GM19452 (cell line): ENCODE data around the gene FRAS1.

Source experiments
- ATAC-seq: cut with Tn5 transposase; IDR thresholded peaks from one replicate; pipeline ENCODE4 v1.9.1; 2021; ENCODE audit not compliant: unreplicated experiment

FRAS1 gene

GRCh38 chr4:78567500-78568060 lies 510.5 kb downstream of the FRAS1 start:
- ATAC-seq: no peak

GRCh38 chr4:78568640-78569305 lies 511.6 kb downstream of the FRAS1 start:
- ATAC-seq: peak; percentile 73

GRCh38 chr4:78569306-78569821 lies 512.2 kb downstream of the FRAS1 start:
- no peak for ATAC-seq

DNA sequence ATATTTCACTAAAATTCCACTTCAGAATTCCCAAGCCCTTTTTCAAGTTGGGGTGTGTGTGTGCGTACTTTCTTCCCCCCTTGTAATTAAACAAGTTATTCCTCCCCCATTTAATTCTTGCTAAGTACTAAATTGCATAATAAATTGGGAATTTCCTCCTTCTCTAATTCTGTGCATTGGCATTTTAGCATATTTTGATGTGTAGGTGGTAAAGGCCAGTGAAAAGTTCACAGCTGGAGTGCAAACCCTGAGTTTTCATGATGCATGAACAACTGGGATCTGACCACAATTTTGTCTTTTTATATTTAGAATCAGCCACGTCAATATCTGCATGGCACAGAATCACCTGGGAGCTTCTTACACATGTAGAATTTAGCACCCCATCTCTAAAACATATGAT lies 513.0 kb downstream of the FRAS1 start:
- no peak for ATAC-seq

- no peak for ATAC-seq
Measured at GRCh38 chr4:78571804-78572203, 514.7 kb downstream of the FRAS1 start.

DNA sequence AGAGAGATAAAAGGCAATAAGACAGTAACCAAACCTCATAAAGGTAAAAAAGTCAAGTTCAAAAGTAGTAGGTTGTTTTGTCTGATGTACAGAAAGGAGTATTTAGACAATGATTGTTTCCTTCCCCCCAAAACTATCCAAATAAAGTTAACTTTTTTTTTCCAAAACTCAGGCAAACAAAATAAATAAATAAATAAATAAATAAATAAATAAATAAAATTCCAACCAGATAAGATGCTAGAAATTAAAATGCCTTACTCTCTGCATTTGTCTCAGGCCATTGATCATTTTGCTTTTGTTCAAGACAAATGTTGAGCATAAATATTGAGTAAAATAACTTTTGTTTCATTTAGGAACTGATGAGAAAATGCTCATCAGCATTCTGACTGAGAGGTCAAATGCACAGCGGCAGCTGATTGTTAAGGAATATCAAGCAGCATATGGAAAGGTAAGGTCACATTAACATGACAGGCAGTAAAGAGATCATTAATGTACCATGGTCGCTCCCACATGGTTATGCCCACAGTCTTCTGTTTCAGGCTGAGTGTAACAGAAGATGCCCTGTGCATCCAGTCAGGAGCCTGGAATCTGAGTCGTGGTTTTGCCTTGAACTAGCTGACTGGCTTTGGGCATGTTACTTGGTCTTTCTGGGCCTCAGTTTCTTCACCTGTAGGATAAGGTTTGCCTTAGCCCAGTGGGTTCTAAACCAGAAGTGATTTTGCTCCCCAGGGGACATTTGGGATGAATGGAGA lies 521.7 kb downstream of the FRAS1 start:
- no peak for ATAC-seq

GRCh38 chr4:78581618-78582017 lies 524.5 kb downstream of the FRAS1 start:
- no peak for ATAC-seq

GRCh38 chr4:78584863-78585547 lies 527.9 kb downstream of the FRAS1 start:
- ATAC-seq: no peak

- no peak for ATAC-seq
Measured at GRCh38 chr4:78585633-78586032, 528.5 kb downstream of the FRAS1 start.

DNA sequence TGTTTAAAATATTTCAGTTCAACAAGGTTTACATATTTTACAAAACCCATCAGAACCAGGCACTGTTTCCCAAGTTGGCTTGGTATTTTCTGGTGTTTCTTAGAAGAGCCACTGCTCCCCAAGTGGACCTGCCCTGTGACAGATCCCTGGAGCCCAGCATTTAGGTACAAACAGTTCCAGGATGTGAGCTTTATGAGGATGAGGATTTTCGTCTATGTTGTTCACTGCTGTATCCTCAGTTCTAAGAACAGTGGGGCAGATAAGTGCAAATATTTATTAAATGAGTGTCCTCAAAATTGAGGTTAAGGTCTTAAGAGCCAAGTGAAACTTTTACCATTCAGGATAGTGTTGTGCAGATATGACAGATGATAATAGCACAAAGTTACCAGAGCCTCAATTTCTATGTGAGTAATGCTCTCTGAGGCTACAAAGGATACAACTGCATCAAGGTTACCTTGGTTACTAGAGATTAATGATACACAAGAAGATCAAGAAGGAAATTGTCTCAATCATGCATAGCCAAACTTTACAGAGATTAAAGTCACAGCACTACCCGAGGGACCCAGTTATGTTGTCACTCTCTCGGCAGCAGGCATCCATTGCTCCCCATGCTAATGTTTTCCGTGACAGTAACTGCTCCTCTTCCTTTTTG lies 531.9 kb downstream of the FRAS1 start:
- no peak for ATAC-seq

DNA sequence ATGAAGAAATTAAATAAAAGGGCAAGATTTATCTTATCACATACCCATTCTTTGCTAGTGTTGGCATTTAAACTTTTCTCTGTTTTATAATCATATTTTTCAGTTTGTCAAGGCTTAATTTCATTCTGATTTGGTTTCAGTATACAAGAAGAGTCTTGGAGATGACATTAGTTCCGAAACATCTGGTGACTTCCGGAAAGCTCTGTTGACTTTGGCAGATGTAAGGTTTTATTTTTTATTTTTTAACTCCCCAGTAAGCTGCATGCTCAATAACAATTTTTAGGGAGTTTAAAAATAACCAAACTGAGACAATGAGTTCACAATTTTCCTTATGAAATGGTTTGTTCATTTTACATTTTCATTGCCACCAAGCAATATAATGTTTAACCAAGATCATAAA lies 534.3 kb downstream of the FRAS1 start:
- no peak for ATAC-seq

GRCh38 chr4:78592088-78592783 lies 535.1 kb downstream of the FRAS1 start:
- ATAC-seq: no peak
